NT2/D1 (cell line): ENCODE data around the gene AKAP6.

Experiments
- YY1 ChIP-seq: IDR thresholded peaks from 2 replicates; pipeline ENCODE4 v1.6.1; 2011; ENCODE audit not compliant: insufficient read length, insufficient read depth
- ZNF274 ChIP-seq: IDR thresholded peaks from 2 replicates; pipeline ENCODE4 v1.6.1; 2011; ENCODE audit warnings: mild to moderate bottlenecking, low read depth, low read length

DNA sequence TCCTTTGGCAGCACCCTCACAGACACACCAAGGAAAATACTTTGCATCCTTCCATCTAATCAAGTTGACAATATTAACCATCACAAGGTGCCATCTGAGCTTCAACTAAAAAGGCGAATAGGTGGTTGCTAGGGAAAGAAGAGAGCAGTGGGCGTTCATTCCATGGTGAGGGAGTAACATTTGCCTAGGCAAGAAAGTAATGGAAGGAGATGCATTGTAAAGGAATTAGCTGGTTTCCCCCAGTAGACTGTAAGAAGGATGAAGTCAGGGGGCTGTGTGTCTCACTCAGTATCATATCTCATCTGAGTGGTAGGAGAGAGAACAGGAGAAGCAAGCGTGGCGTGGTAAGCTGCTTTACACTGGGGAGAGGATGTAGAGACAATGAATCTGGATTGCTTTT is 34.7 kb downstream of the AKAP6 start:
- TF ChIP-seq YY1: no peak
- no peak for TF ChIP-seq ZNF274
